Peyer's patch (tissue), 4 donors: ENCODE results near the gene KRT77.

Experiments used
- CTCF ChIP-seq, 6 experiments: fragments of 450-650 bp in 4 of 6; fragments of 200-600 bp in 2 of 6; sonication (generic) in 1 of 6; IDR thresholded peaks; one replicate each; pipeline ENCODE4 v1.5.1; 2017 to 2019; ENCODE audit warnings: antibody characterized with exemption in 6 of 6, mild to moderate bottlenecking in 3 of 6, moderate library complexity in 1 of 6
- POLR2A ChIP-seq, 2 donors: fragments of 450-650 bp; IDR thresholded peaks; one replicate each; pipeline ENCODE4 v1.5.1; 2017; ENCODE audit warnings: antibody characterized with exemption in 2 of 2, mild to moderate bottlenecking in 2 of 2, moderate library complexity in 2 of 2

- no peak for TF ChIP-seq CTCF (IDR thresholded peaks at IDR 0.05)
- TF ChIP-seq POLR2A (IDR thresholded peaks at IDR 0.05), result no peak
Measured at GRCh38 chr12:52679875-52680274, 23.4 kb downstream of the KRT77 start.
